Measurements from ENCODE around the gene MARVELD1. TPM values are rescaled to one million over a fixed set of nuclear protein-coding genes. Genes with fewer than 3 reads are reported as not detected.
A peak's percentile ranks its signal among the peaks of the same experiment; 100 is the strongest.

MARVELD1 gene
- total and polyA plus RNA-seq, 2 of the 13 experiments (the other 11 are each of a cell fraction or from before 2014, with no cell fraction given): not detected

DNA sequence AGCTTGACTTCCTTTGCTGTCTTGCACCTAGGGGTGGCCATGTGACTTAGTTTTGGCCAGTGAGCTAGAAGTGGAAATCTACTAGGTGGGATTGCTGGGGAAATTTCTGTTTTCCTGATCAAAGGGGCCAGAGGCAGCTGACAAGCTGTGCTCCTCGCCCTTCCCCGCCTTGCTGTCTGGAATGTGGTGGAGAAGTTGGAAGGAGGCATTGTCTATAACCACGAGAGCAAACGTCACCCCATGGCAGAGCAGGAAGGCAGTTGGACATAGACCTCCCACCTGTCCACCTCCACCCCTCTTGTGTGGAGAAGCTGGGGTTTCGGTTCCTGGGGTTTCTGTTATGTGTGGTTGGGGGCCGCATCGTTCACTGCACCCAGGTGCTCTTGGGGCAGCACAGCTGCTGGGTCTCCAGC is 51.0 kb downstream of the MARVELD1 start:
- Histone ChIP-seq H3K36me3 (replicated peaks in 1 of 2; ENCODE audit: control insufficient read depth in 1 of 2, insufficient read depth in 2 of 2, low read length in 2 of 2) (peaks cover 4 to 17% of the 10 kb centered on the region in 2 experiments; a peak in 4 of 5 replicates), H3K27ac (ENCODE audit: extremely low read length, insufficient read depth, low read length) (no peak overlapping the region), H3K9ac (ENCODE audit: insufficient read depth, low read depth, low read length) (peak overlapping the region; percentile 28; the same call in 1 of the 2 replicates), H3K9me3 (ENCODE audit: low read length) (no peaks in the 10 kb centered on the region), H3K4me1 (ENCODE audit: insufficient read depth, low read length) (peaks cover 42% of the 10 kb centered on the region), H4K20me1 (ENCODE audit: insufficient read depth, low read length) (no peaks in the 10 kb centered on the region), H3K27me3 (ENCODE audit: control insufficient read depth in 1 of 2, insufficient read depth in 2 of 2, low read length in 2 of 2) (peaks cover 0 to 2% of the 10 kb centered on the region in 2 experiments; a peak in 1 of 5 replicates), H3K79me2 (ENCODE audit: insufficient read depth, low read length) (no peaks in the 10 kb centered on the region), H2AFZ (ENCODE audit: low read length) (no peak overlapping the region), H3K4me2 (ENCODE audit: low read depth, low read length) (peak overlapping the region; percentile 48), H3K4me3 (replicated peaks in 1 of 3; ENCODE audit: insufficient read depth in 1 of 3, low read depth in 2 of 3, low read length in 3 of 3) (peak overlapping the region in 1 of 3 experiments; percentile 20; a peak in 1 of 6 replicates)
- WGBS (ENCODE audit: low lambda C conversion rate): 41% methylated on average over 6 of the region's 7 CpGs
- ChIA-PET POLR2A (no interaction called here), CTCF (ENCODE audit: low intra/inter-chr PET ratio, low total read pairs) (no interaction called here)
- ATAC-seq (peak; percentile 45), FAIRE-seq (peak; percentile 86), DNase-seq (ENCODE audit: low spot score) (peak; percentile 81)
- no TSS peak for BruUV-seq (replicated peaks)
- in situ Hi-C loops (cut with HindIII; ENCODE audit: extremely low pct_ligation_motif_present, low pct_unique_long_range_greater_than_20kb): no loop called here
- intact Hi-C loops (cut with micrococcal nuclease; ENCODE audit: unreplicated experiment): no loop called here
- no peak for TF ChIP-seq BRD4 (CRISPR knock-in tag; IDR thresholded peaks at IDR 0.05)
- 0 out of 2 replicates have a peak, but pooled peaks have one; percentile 38 for TF ChIP-seq ZNF605 (CRISPR knock-in tag; IDR thresholded peaks at IDR 0.05)
- TF ChIP-seq TEAD3 (CRISPR knock-in tag; optimal IDR thresholded peaks at IDR 0.05; ENCODE audit: borderline replicate concordance): peak; percentile 42
- TF ChIP-seq, protein P1, sequence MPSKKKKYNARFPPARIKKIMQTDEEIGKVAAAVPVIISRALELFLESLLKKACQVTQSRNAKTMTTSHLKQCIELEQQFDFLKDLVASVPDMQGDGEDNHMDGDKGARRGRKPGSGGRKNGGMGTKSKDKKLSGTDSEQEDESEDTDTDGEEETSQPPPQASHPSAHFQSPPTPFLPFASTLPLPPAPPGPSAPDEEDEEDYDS (CRISPR knock-in tag; IDR thresholded peaks at IDR 0.05): no peak
- no peak for TF ChIP-seq ZNF510 (CRISPR knock-in tag; IDR thresholded peaks at IDR 0.05; ENCODE audit: low read depth)
- TF ChIP-seq, protein P2, sequence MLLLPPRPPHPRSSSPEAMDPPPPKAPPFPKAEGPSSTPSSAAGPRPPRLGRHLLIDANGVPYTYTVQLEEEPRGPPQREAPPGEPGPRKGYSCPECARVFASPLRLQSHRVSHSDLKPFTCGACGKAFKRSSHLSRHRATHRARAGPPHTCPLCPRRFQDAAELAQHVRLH (CRISPR knock-in tag; IDR thresholded peaks at IDR 0.05; ENCODE audit: borderline replicate concordance, low read depth): no peak
- no peak for TF ChIP-seq ZNF350 (CRISPR knock-in tag; IDR thresholded peaks at IDR 0.05; ENCODE audit: borderline replicate concordance, low read depth)
- TF ChIP-seq PRPF4 (IDR thresholded peaks at IDR 0.05; ENCODE audit: low read depth, low read length, poor library complexity, severe bottlenecking): no peak
- no peak for TF ChIP-seq NFIB (CRISPR knock-in tag; IDR thresholded peaks at IDR 0.05; ENCODE audit: borderline replicate concordance)
- TF ChIP-seq U2AF1 (optimal IDR thresholded peaks at IDR 0.05; ENCODE audit: low read depth, low read length): no peak
- TF ChIP-seq ESRRA (CRISPR knock-in tag; IDR thresholded peaks at IDR 0.05; ENCODE audit: low read depth): no peak
- no peak for TF ChIP-seq ZNF12 (CRISPR knock-in tag; IDR thresholded peaks at IDR 0.05)
- no peak for TF ChIP-seq TBL1XR1 (IDR thresholded peaks at IDR 0.05; ENCODE audit: borderline replicate concordance, low read length, partially characterized antibody)
- no peak for TF ChIP-seq AGO1 (IDR thresholded peaks at IDR 0.05; ENCODE audit: low read depth, low read length, poor library complexity, severe bottlenecking)
- TF ChIP-seq BCL6 (CRISPR knock-in tag; IDR thresholded peaks at IDR 0.05): no peak
- no peak for TF ChIP-seq ZKSCAN5 (CRISPR knock-in tag; IDR thresholded peaks at IDR 0.05)
- TF ChIP-seq TCF7 (IDR thresholded peaks at IDR 0.05; ENCODE audit: low read depth): 0 out of 2 replicates have a peak, but pooled peaks have one; percentile 35
- TF ChIP-seq, protein P3, sequence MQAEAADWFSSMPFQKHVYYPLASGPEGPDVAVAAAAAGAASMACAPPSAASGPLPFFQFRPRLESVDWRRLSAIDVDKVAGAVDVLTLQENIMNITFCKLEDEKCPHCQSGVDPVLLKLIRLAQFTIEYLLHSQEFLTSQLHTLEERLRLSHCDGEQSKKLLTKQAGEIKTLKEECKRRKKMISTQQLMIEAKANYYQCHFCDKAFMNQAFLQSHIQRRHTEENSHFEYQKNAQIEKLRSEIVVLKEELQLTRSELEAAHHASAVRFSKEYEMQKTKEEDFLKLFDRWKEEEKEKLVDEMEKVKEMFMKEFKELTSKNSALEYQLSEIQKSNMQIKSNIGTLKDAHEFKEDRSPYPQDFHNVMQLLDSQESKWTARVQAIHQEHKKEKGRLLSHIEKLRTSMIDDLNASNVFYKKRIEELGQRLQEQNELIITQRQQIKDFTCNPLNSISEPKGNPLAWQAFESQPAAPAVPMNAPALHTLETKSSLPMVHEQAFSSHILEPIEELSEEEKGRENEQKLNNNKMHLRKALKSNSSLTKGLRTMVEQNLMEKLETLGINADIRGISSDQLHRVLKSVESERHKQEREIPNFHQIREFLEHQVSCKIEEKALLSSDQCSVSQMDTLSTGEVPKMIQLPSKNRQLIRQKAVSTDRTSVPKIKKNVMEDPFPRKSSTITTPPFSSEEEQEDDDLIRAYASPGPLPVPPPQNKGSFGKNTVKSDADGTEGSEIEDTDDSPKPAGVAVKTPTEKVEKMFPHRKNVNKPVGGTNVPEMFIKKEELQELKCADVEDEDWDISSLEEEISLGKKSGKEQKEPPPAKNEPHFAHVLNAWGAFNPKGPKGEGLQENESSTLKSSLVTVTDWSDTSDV (CRISPR knock-in tag; IDR thresholded peaks at IDR 0.05): no peak
- no peak for TF ChIP-seq U2AF2 (IDR thresholded peaks at IDR 0.05; ENCODE audit: low read depth, low read length)
- no peak for TF ChIP-seq GTF3A (CRISPR knock-in tag; conservative IDR thresholded peaks at IDR 0.05)
- TF ChIP-seq, protein P4, sequence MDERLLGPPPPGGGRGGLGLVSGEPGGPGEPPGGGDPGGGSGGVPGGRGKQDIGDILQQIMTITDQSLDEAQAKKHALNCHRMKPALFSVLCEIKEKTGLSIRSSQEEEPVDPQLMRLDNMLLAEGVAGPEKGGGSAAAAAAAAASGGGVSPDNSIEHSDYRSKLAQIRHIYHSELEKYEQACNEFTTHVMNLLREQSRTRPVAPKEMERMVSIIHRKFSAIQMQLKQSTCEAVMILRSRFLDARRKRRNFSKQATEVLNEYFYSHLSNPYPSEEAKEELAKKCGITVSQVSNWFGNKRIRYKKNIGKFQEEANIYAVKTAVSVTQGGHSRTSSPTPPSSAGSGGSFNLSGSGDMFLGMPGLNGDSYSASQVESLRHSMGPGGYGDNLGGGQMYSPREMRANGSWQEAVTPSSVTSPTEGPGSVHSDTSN (CRISPR knock-in tag; IDR thresholded peaks at IDR 0.05): no peak

Data from HepG2 (cell line).